ENCODE data around the gene IL21R.
A peak's percentile ranks its signal among the peaks of the same experiment; 100 is the strongest.
"Not testable (repeated sequence)": the region's sequence is repeated elsewhere in the genome, so short reads cannot be mapped to it uniquely, and the experiment has no call there.

IL21R gene

GRCh38 chr16:27426423-27427408, 24.7 kb downstream of the IL21R start:
- peak; percentile 69 for DNase-seq (ENCODE audit: low read depth)

- DNase-seq (ENCODE audit: low read depth) = no peak
Measured at GRCh38 chr16:27427538-27427937, 25.6 kb downstream of the IL21R start.

GRCh38 chr16:27428026-27428785, 26.2 kb downstream of the IL21R start:
- DNase-seq (ENCODE audit: low read depth) = no peak

GRCh38 chr16:27429330-27429871, 27.4 kb downstream of the IL21R start:
- DNase-seq (ENCODE audit: low read depth) = no peak

- no peak for DNase-seq (ENCODE audit: low read depth)
Measured at GRCh38 chr16:27429981-27430441, 28.0 kb downstream of the IL21R start.

- no peak for DNase-seq (ENCODE audit: low read depth)
Measured at GRCh38 chr16:27430512-27430911, 28.5 kb downstream of the IL21R start.

- DNase-seq (ENCODE audit: low read depth) = no peak
Measured at GRCh38 chr16:27430923-27431484, 29.0 kb downstream of the IL21R start.

- DNase-seq (ENCODE audit: low read depth) = no peak
Measured at GRCh38 chr16:27431773-27432532, 30.0 kb downstream of the IL21R start.

- DNase-seq (ENCODE audit: low read depth) = no peak
Measured at GRCh38 chr16:27432558-27432957, 30.6 kb downstream of the IL21R start.

- DNase-seq (ENCODE audit: low read depth) = not testable (repeated sequence)
Measured at GRCh38 chr16:27433191-27433590, 31.2 kb downstream of the IL21R start.

- no peak for DNase-seq (ENCODE audit: low read depth)
Measured at GRCh38 chr16:27433636-27434035, 31.7 kb downstream of the IL21R start.

- no peak for DNase-seq (ENCODE audit: low read depth)
Measured at GRCh38 chr16:27434141-27435051, 32.4 kb downstream of the IL21R start.

- DNase-seq (ENCODE audit: low read depth) = not testable (repeated sequence)
Measured at GRCh38 chr16:27435146-27435545, 33.2 kb downstream of the IL21R start.

- DNase-seq (ENCODE audit: low read depth) = no peak
Measured at GRCh38 chr16:27436065-27436464, 34.1 kb downstream of the IL21R start.

- DNase-seq (ENCODE audit: low read depth) = no peak
Measured at GRCh38 chr16:27436921-27437650, 35.1 kb downstream of the IL21R start.

GRCh38 chr16:27437946-27438345, 36.0 kb downstream of the IL21R start:
- DNase-seq (ENCODE audit: low read depth) = no peak

GRCh38 chr16:27439271-27440018, 37.5 kb downstream of the IL21R start:
- no peak for DNase-seq (ENCODE audit: low read depth)

GRCh38 chr16:27441276-27441675, 39.3 kb downstream of the IL21R start:
- no peak for DNase-seq (ENCODE audit: low read depth)

- no peak for DNase-seq (ENCODE audit: low read depth)
Measured at GRCh38 chr16:27441998-27442397, 40.0 kb downstream of the IL21R start.

Data from T follicular helper cell (primary cell).